Measurements from ENCODE around the gene TAF5L. TPM values are rescaled to one million over a fixed set of nuclear protein-coding genes. Genes with fewer than 3 reads are reported as not detected.

Gene TAF5L
- total and polyA plus RNA-seq, 2 of the 8 experiments (the other 6 are each of a cell fraction or from before 2014, with no cell fraction given): 17.7 to 23.3 TPM

DNA sequence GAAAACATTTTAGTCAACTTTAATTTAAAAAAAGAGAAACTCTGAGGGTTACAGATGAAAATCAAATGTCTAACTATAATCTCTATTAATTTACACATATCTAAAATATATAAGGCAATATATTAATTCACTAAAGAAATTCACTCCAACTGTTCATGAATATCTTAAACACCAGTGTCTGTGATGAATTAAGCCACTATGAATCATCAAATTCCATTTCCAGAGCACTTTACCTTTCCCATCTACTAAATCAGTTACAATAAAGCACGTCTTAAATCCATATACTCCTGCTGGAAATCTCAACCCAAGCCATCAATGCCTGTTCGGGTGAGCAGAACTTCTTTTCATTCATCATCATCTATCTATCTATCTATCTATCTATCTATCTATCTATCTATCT is 4.3 kb downstream of the TAF5L start:
- Histone ChIP-seq H2BK15ac (ENCODE audit: low read length) (no peak overlapping the region), H3K27me3 (replicated peaks in 1 of 4; ENCODE audit: control insufficient read depth in 3 of 4, extremely low read depth in 1 of 4, insufficient read depth in 3 of 4, low read length in 3 of 4) (peaks cover 0 to 2% (median 0%) of the 10 kb centered on the region in 4 experiments; a peak in 1 of 7 replicates), H4K8ac (ENCODE audit: extremely low read depth, insufficient read depth, low read length) (no peak overlapping the region), H3K4me2 (ENCODE audit: insufficient read depth in 1 of 2, low read depth in 2 of 2, low read length in 2 of 2) (no peak overlapping the region), H2BK12ac (ENCODE audit: low read depth, low read length) (no peak overlapping the region), H4K91ac (replicated peaks; ENCODE audit: insufficient read length, low read length) (no peak overlapping the region), H2BK5ac (ENCODE audit: low read depth, low read length) (no peak overlapping the region), H3K79me1 (ENCODE audit: low read depth, low read length) (peaks cover 27% of the 10 kb centered on the region), H3K9me3 (ENCODE audit: insufficient read depth in 2 of 2, low read depth in 1 of 2, low read length in 1 of 2) (no peaks in the 10 kb centered on the region), H4K20me1 (replicated peaks in 1 of 2; ENCODE audit: control insufficient read depth in 1 of 2, insufficient read depth in 2 of 2, low read length in 2 of 2) (peaks cover 7 to 16% of the 10 kb centered on the region in 2 experiments), H3K9ac (replicated peaks in 1 of 4; ENCODE audit: extremely low read depth in 1 of 4, low read depth in 3 of 4, low read length in 3 of 4) (no peak overlapping the region), H3K18ac (ENCODE audit: extremely low read depth, low read length) (no peak overlapping the region), H3K23ac (ENCODE audit: insufficient read length) (no peak overlapping the region), H3K4me1 (replicated peaks in 1 of 4; ENCODE audit: control insufficient read depth in 3 of 4, insufficient read depth in 4 of 4, low read length in 3 of 4) (peaks cover 0 to 11% (median 5%) of the 10 kb centered on the region in 4 experiments; a peak in 6 of 7 replicates), H3K36me3 (ENCODE audit: control insufficient read depth in 2 of 4, insufficient read depth in 4 of 4, low read length in 3 of 4) (no peaks in the 10 kb centered on the region), H2AFZ (ENCODE audit: low read length) (no peak overlapping the region), H2AK5ac (ENCODE audit: low read depth, low read length) (no peak overlapping the region), H3K4ac (replicated peaks; ENCODE audit: insufficient read length, low read depth, low read length) (no peak overlapping the region), H3K23me2 (ENCODE audit: low read depth, low read length) (peaks cover 10% of the 10 kb centered on the region), H3K79me2 (ENCODE audit: control insufficient read depth in 1 of 2, insufficient read depth in 2 of 2, low read length in 2 of 2) (peaks cover 12 to 88% of the 10 kb centered on the region in 2 experiments; a peak in 3 of 4 replicates), H4K5ac (ENCODE audit: insufficient read length, low read depth, low read length) (no peak overlapping the region), H3K56ac (replicated peaks; ENCODE audit: insufficient read length, low read depth, low read length) (no peak overlapping the region), H3K27ac (ENCODE audit: low read depth, low read length) (no peak overlapping the region), H3K4me3 (ENCODE audit: extremely low read depth in 1 of 4, insufficient read depth in 2 of 4, low read depth in 3 of 4, low read length in 4 of 4) (no peak overlapping the region), H2BK120ac (replicated peaks; ENCODE audit: low read depth, low read length) (no peak overlapping the region), H2BK20ac (ENCODE audit: low read length) (no peak overlapping the region), H3K14ac (ENCODE audit: insufficient read length) (no peak overlapping the region)
- TF ChIP-seq EGR1 (IDR thresholded peaks at IDR 0.05; ENCODE audit: borderline replicate concordance, low read depth, low read length): no peak
- TF ChIP-seq SP2 (IDR thresholded peaks at IDR 0.05; ENCODE audit: low read length): no peak
- TF ChIP-seq POU5F1 (IDR thresholded peaks at IDR 0.05; ENCODE audit: low read depth, low read length): no peak
- no peak for TF ChIP-seq CTBP2 (IDR thresholded peaks at IDR 0.05; ENCODE audit: borderline replicate concordance, insufficient read depth, insufficient read length, low read length)
- TF ChIP-seq SIX5 (IDR thresholded peaks at IDR 0.05; ENCODE audit: low read depth, low read length): no peak
- TF ChIP-seq HDAC6 (IDR thresholded peaks at IDR 0.05; ENCODE audit: low read depth, low read length): no peak
- no peak for TF ChIP-seq SUZ12 (IDR thresholded peaks at IDR 0.05; ENCODE audit: low read length)
- TF ChIP-seq TEAD4 (IDR thresholded peaks at IDR 0.05; ENCODE audit: low read depth, low read length): no peak
- TF ChIP-seq, protein P1, sequence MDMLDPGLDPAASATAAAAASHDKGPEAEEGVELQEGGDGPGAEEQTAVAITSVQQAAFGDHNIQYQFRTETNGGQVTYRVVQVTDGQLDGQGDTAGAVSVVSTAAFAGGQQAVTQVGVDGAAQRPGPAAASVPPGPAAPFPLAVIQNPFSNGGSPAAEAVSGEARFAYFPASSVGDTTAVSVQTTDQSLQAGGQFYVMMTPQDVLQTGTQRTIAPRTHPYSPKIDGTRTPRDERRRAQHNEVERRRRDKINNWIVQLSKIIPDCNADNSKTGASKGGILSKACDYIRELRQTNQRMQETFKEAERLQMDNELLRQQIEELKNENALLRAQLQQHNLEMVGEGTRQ (IDR thresholded peaks at IDR 0.05; ENCODE audit: low read length): no peak
- TF ChIP-seq NANOG (IDR thresholded peaks at IDR 0.05; ENCODE audit: insufficient read depth, low read depth, low read length, poor library complexity, severe bottlenecking): no peak
- TF ChIP-seq, protein P2, sequence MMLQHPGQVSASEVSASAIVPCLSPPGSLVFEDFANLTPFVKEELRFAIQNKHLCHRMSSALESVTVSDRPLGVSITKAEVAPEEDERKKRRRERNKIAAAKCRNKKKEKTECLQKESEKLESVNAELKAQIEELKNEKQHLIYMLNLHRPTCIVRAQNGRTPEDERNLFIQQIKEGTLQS (IDR thresholded peaks at IDR 0.05; ENCODE audit: insufficient read depth, low read depth, low read length): no peak
- TF ChIP-seq NRF1 (IDR thresholded peaks at IDR 0.05; ENCODE audit: low read depth, low read length): no peak
- TF ChIP-seq YY1 (IDR thresholded peaks at IDR 0.05; ENCODE audit: low read depth, low read length): no peak
- FAIRE-seq (no peak), DNase-seq (ENCODE audit: low read depth in 1 of 2, low spot score in 2 of 2) (no peak)
- POLR2A ChIA-PET (ENCODE audit: partially characterized antibody): no interaction called here
- CTCF ChIA-PET (ENCODE audit: partially characterized antibody): interaction anchor here (2.7 kb wide), 1 partner anchor 63 kb away, joined by 14 read pairs; the partner anchor contains the start of gene ABCB10
- WGBS, 2 experiments (ENCODE audit: extremely low coverage in 1 of 2, insufficient coverage in 1 of 2, insufficient read length in 1 of 2, insufficient replicate concordance in 2 of 2, low coverage in 1 of 2, low lambda C conversion rate in 2 of 2, missing lambda C conversion rate in 1 of 2): 93% methylated on average over 2 of the region's 2 CpGs; no CpG with 5 or more reads in 1 of the 2 experiments
